NCI-H1092 (cell line): ENCODE results near the gene AFTPH.
"Not testable (repeated sequence)": the region's sequence is repeated elsewhere in the genome, so short reads cannot be mapped to it uniquely, and the experiment has no call there.

ENCODE experiments used
- DNase-seq: peaks from one replicate; lab custom pipeline; 2025; lab: John Stamatoyannopoulos, UW

AFTPH gene

GRCh38 chr2:64493788-64494187 lies 30.3 kb upstream of the AFTPH start:
- DNase-seq = no peak

- DNase-seq = no peak
Measured at GRCh38 chr2:64498438-64498837, 25.7 kb upstream of the AFTPH start.

DNA sequence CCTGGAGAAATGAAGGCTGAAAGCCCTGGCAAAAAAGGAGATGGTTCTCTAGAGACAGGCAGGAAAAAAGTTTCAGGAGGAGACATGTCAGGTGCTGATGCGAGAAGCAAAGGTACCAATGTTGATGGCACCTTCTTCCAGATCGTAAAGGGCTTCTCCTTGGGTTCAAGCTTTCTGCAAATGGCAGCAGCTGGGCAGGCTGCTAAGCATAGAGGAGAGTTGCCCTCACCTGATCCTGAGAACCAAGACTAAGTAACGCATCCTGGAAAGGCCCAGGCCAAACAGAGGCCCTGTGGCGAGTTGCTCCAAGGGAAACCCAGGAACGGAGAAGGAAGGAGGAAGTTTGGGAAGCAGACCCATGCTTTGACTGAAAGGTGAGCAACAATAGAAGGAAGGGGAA lies 23.6 kb upstream of the AFTPH start:
- DNase-seq = no peak

DNA sequence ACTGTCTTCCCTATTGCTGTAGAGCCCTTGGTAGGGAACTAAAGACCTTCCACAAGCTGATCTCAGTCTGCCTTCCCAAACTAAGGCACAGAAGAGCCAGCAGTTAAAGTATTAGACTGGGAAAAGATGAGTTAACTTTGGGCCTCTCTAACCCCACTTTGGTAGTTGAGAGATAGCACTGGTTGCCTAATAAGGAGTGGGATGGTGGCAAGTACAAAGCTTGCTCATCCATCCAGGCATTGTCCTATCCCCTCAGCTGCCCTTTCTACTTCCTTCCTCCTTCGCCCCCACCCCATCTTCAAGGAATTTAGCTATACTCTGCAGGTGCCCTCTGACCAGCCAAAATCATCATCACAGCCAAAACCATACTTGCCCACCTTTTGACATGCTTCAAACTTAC lies 22.2 kb upstream of the AFTPH start:
- no peak for DNase-seq

DNA sequence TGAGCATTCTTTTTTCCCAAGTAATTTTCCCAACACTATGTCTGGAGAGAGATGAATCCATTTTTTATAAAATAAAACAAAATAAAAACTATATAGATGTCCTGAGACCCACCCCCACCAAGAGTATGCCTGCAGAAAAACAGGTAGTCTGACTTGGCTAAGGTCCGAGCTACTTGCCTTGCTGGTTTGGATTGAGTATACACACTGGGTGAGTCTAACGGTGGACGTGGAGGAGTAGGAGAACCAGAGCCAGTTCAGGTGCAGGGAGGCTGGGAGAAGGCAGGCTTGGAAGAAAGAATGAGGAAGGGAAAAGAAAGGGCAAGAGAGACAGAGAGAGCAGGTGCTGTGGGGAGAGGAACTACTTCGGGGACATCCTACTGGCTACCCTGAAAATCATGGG lies 21.3 kb upstream of the AFTPH start:
- DNase-seq = no peak

- no peak for DNase-seq
Measured at GRCh38 chr2:64504774-64505720, 19.1 kb upstream of the AFTPH start.

GRCh38 chr2:64506686-64507085 lies 17.4 kb upstream of the AFTPH start:
- no peak for DNase-seq

DNA sequence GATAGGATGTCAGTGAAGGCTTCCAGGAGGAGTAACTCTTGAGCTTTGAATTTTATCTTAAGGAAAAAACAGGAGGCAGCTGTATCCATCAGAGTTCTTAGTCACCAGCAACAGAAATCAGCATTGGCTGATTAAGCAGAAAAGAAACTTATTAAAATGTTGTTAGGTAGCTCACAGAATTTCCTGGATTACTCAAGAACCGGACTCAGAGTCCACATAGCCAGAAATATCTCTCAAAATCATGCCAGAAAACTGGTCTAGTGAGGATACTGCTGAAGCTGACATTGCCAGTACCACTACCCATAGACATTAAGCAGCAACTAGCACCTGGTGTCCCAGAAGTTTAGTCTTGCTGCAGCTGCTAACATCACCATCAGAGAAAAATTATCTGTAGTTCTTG lies 10.1 kb upstream of the AFTPH start:
- no peak for DNase-seq

- no peak for DNase-seq
Measured at GRCh38 chr2:64515086-64515485, 9.0 kb upstream of the AFTPH start.

DNA sequence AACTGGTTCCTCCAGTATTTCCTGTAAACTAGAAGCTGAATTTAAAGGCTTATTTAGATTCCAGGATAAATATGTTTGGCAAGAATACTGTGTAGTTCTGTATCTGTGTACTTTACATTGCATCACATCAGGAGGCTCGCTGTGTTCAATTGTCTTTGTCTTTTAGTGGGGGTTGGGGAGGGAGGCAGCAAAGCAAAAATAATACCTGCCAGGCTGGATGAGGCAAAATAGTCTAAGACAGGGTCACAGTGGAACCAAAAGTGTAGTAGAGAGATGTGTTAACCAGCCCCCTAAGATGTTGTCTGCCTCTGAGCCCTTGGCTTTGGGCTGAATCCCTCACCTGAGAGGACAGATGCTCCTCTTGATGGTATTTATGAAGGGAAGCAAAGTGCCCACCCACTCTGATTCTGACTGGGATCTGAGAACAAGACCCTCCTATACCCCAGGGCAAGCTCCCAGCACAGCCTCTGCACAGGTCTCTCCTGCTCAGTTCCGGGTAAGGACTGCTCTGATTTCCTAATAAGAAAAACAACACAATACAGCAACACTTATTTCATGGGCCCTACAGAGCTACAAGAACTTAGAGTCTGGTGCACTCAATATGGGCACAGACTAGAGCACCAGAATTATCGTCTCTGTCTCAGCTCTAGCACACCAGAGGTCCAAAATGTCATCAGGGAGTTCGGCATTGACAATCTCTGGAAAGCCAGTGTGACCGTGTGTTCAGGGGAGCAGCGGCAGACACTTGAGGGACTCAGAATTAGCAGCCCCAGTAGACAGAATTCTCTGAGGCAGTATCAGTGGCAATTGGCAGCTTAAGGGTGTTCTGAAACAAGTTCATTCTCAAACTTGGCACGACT lies 7.2 kb upstream of the AFTPH start:
- no peak for DNase-seq

DNA sequence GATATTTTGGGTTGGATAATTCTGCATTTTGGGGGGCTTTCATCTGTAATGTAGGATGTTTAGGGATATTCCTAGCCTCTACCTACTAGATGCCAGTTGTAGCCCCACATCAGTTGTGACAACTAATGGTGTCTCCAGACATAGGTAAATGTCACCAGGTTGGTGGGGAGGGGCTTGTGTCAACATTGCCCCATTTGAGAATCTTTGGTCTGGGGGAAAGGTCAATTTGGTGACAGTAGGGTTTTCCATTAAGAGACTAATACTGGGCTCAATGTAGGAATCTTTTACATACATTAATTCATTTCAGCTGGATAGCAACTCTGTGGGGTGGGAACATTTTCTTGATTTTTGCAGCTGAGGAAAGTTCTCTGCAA lies 6.6 kb upstream of the AFTPH start:
- no peak for DNase-seq

DNA sequence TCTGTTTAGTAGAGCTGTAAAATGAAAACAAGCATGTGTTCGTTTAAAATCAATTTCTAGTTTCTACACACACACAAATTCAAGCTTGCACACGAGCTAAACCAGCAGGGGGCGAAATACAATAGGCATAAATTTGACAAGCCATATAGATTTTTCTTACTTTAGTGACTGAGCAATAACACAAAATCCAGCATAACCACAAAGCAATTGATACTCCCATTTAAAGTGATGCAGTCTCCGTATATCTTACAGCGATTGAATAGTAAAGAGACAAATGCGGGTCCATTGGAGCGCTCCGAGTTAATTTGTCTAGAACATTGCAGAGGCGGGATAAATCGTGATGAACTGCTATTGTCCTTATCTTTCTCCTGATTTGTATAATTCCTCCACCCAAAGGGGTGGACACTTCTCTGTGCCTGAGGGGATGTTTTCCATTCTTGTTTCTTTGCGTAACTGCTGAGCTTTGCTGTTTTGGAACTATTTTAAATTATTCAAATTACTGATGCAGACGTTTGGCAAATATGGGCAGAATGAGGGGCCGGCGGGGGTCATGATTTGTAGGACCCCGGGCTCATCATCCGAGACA lies 1.2 kb upstream of the AFTPH start:
- DNase-seq = peak; percentile 71

DNA sequence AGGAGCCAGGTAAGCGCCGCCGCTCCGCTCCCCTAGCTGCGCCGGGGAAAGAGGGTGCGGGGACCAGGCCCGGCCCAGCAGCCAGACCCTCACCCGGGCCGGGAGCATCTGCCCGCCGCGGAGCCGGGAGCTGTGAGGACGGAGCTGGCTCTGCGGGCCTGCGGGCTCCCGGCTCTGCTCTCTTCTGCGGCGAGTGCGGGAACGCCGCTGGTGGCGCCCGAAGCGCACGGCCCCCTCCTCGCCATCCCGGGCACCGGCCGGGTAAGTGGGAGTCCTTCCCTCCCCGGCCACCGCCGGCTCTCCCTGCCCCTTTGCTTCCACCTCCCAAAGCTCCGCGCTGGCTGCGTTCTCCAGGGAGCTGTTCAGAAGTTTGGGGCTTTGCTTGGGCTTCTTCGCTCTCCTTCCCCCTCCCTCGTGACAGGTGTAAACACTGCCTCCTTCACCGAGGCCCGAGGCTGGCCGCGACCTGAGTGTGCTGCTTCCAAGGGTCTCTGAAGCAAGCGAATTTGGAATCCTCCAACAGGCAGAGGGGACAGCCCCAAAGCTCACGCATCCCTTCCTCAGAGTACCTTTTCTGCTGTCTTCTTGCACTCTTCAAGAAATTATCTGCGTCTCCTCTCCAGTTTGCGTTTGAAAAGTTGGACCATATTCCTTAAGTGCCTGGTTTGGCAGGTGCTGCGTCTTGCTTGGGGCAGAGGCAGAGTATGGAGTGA lies 632 bp downstream of the AFTPH start:
- DNase-seq = no peak

DNA sequence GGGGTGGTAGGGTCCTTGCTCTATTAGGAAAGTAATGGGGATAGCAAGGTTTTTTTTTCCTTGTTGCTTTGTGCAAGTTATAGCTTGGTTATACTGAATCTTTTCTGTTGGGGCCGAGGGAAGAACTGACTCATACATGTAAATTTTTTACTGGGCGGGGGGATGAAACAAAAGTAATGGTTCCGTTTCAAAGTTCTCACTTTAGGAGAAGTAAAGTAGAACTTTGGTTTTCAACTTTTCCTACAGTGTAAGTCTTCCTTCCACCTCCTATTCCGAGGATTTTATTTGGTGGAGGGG lies 1.1 kb downstream of the AFTPH start:
- DNase-seq = no peak

GRCh38 chr2:64526034-64526433 lies 1.9 kb downstream of the AFTPH start:
- no peak for DNase-seq

- DNase-seq = not testable (repeated sequence)
Measured at GRCh38 chr2:64530946-64531345, 6.8 kb downstream of the AFTPH start.

DNA sequence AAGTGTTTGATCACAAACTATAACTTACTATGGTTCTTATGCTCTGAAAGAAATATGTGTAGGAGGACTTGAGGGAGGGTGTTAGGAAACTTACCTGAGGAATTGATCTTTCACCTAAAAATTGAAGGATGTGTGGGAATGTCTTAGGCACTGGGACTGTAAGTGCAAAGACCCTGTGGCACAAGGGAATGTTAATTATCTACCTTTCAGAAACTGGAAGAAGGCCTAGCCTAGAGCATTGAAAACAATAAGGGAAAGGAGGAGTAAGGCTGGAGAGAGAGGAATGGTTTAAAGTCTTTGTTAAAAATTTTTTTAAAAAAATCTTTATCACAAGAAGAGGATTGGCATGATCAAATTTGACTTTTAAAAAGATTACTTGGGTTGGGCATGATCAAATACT lies 7.9 kb downstream of the AFTPH start:
- DNase-seq = no peak

GRCh38 chr2:64533882-64534281 lies 9.8 kb downstream of the AFTPH start:
- no peak for DNase-seq

GRCh38 chr2:64534363-64534762 lies 10.2 kb downstream of the AFTPH start:
- DNase-seq = no peak

- DNase-seq = no peak
Measured at GRCh38 chr2:64535024-64535423, 10.9 kb downstream of the AFTPH start.

DNA sequence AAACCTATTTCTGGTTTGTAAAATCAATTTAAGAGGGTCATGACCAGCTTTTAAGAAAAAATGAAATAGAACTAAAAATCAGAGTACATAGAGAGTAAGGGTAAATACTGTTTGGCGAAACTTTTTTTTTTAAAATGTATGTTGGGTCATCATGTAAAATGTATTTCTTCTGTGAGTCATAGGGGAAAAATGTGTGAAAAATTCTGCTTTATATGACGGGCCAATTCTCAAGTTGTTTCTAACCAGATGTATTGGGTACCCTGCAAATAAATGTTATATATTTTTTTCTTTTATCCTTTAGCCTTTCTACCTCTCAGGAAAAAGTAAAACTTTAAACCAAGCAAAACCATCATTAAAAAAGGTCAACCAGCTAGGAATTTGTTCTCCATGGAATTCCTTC lies 13.9 kb downstream of the AFTPH start:
- no peak for DNase-seq

DNA sequence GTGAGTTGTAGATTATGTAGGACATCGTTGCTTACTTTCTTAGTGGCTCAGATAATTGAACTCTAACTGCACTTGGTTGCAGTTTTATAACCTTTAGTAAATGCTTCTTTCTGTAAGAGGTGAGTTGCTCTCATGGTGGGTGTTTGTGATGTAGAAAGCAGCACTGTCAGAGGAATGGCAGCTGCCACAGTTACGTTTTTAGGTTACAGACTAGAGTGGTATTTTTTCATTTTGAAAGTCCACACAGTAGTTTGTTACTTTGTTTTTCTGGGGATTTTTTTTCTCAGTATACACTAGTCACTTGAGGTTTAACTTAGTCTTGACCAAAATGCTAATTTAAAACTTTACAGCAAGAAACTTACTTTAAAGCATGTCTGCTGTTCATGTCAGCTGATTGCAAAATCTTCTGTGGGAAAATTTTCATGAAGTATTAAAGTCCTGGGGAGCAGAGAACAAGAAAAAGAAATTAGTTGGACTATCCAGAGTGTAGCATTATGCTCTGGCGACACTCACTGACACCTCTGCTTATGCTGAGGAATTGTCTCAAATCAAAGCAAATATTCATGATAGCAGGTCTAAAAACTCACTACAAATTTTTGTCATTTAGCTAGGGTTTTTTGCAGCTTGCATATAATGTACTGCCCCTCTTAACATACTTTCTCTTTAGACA lies 14.8 kb downstream of the AFTPH start:
- DNase-seq = no peak
